Measurements from ENCODE around the gene CFAP20DC. TPM values are rescaled to one million over a fixed set of nuclear protein-coding genes. Genes with fewer than 3 reads are reported as not detected.

Gene CFAP20DC
- total RNA-seq, 2 experiments from 2014 or later: 0.89 to 1.2 TPM

DNA sequence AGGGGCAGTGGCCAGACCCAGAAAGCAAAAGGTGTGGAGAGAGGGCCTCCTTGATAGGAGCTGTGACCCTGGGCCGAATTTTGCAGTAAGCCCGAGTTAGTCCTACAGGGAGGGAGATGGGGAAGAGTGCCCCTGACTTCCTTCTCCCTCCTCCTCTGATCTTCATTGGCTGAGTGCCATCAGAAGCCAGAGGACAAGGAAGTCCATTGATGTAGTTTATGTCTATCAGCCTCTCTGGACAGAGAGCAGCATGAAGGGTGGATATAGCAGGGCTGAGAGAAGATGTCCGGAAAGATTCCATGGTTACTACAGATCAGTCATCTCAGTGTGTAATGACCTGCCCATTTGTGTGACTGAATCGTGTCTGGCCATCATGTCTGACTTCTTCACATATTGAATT lies 280.8 kb downstream of the CFAP20DC start:
- ChIA-PET POLR2A (no interaction called here), CTCF (no interaction called here)

DNA sequence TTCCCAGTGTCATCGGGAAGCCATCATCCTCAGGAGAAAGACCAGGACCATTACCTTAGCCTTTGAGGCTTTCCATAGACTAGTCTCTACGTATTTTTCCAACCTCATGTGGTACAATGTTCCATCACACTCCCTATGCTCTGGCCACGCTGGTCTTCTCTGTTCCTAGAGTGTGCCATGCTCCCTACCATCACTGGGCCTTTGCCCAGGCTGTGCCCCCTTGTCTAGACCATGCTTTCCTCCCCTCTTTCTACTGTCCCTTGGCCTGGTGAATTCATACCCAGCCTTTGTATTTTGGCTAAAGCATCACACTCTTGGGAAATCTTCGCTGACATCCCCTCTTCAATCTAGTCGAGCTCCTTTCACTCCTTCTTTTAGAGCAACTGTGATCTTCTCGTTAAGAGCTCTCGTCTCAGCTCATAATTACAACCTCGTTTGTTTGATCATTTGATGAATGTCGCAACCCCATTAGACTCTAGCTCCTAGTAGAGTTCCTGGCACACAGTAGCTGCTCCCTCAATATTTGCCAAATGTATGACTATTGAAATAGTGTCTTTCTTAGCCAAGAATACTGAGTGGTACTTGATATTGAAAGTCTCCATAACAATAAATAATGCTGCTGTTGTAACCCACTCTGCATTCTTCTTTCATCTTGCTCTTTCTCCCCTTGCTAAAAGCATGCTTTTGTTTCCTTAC lies 283.1 kb downstream of the CFAP20DC start:
- ChIA-PET POLR2A (no interaction called here), CTCF (no interaction called here)

DNA sequence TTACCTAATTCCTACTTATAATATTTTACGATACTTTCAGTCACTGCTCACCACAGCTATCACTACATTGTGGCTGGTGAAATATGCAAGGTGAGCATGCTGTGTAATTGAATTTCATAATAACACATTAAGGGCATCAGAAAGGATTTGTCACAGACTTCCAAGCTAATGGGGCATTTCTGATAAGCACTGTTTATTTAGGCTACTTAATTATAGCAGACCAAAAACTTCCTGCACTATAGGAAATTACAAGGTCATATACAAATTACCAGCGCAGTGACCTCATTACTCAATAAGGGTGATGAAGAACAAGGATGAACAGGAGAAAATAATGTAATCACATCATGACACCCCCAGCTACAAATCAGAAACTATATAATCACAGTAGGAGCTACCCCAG lies 294.7 kb downstream of the CFAP20DC start:
- ChIA-PET POLR2A (no interaction called here), CTCF (no interaction called here)

DNA sequence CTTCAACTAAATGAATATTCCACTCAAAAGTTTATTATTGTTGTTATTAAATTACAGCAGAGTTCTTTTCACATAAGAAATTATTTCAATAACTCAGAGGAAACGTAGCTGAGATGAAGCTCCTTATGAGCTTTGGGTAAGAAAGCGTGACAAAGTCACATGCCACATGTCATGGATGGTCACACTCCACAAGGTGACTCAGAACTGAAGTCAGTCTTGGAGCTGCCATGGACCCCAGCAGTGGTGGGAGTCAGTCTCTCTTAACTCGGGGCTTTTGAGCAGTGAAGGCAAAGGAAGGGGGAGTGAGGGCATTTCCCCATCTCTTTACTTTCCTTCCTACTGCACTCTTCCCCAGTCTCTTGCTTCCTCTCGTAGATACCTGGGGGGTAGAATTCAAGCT lies 295.8 kb downstream of the CFAP20DC start:
- CTCF ChIA-PET: no interaction called here
- POLR2A ChIA-PET: no interaction called here

DNA sequence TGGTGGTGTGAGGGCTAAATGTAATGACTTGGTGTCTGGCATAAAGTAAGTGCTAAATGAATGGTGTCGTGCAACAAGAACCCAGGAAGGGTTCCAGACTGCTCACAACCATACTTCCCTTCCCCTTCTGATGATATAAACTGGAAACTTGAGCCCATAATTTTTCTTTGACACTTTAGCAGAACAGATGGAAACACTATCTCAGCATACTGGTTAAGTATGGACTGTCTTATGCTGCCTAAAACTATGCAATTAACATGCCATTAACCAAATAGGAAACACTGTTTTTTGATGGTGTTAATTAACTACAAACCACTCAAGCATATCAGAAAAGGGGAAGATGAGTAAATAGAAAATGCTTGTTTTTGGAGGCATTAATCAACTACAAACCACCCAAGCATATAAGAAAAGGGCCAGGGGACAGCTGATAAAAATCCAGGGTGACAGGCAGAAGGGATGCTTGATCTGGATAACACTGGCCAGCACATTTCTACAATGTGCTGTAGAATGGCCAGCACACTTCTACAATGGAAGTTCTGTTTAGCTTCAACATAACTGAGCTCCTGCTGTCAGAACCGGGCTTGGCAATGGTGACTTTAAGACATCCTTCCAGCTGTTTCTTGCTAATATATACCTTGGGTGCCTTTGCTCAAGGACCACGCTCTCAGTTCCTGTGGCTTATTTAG lies 297.8 kb downstream of the CFAP20DC start:
- CTCF ChIA-PET: no interaction called here
- POLR2A ChIA-PET: no interaction called here

DNA sequence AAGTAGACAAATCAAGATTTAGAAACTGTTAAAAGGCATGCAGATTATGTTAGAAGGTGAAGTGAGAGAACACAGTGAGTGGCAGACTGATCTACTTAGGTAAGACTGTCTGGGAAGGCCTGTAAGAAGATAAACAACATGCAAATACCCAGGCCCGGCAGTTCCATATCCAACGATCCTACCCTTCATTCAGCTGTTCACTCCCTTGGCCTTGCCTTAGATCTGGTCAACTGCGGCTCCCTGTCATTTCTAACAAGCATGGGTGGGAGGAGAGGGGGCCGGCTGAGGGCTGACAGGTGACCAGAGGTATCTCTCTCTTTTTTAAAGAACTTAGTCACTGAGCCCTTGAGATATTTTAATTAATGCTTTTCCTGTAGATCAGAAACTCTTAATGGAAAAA lies 298.6 kb downstream of the CFAP20DC start:
- ChIA-PET CTCF (no interaction called here), POLR2A (no interaction called here)

DNA sequence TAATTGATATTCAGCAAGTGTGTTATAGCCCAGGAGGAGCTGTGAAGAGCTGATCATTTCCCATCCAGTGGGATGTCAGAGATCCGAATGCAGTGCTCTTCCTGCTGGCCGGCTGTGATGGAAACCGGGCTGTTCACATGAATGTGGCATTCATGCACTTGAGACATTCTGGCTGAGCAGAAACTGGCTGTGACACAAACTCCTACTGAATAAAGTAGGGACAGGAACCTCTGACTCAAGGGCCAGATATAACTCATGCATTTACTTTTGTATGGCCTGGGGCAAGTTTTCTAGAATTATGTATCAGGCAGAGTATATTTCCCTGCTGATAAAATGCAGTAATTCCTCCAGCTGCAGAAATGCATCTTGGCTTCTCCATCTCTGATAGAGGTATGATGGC lies 299.9 kb downstream of the CFAP20DC start:
- CTCF ChIA-PET: no interaction called here

DNA sequence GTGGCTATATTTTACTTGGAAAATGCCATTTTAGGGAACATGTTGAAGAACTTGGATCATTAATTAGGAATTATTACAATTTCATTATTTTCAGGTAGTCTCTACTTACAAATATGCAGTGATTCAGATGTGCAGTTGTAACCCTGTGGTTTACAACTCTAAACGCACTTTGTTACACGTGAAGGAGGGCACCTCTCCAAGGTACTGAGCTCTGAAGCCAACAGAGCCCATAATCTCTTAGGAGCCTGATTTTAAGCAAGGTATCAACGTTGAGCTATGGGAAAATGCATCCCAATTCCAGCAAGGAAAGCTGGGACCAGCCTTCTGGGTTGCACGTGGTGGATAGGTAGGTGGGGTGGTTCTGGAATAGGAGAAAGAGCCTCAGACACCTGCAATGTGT lies 301.8 kb downstream of the CFAP20DC start:
- POLR2A ChIA-PET: no interaction called here
- CTCF ChIA-PET: no interaction called here

More for the DNA sequence above, 299.9 kb downstream of the CFAP20DC start:
- POLR2A ChIA-PET: no interaction called here

DNA sequence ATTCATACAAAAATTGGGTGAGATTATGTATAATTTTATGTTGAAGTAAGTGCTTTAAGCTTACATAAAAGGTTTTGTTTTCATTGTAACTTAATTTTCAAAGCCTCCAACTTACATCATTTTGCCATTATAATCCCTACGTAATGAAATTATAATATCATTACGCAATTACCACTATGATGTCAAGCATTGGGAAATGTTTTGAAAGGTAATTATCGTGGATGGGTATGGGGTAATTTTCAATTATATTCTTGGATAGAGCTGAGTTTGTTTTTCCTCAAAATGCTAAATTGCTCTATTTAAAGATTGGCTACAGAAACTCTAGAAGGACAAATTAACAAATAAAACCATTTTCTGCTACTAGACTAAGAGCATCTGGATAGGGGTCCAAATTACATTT lies 303.1 kb downstream of the CFAP20DC start:
- POLR2A ChIA-PET: no interaction called here
- CTCF ChIA-PET: no interaction called here

DNA sequence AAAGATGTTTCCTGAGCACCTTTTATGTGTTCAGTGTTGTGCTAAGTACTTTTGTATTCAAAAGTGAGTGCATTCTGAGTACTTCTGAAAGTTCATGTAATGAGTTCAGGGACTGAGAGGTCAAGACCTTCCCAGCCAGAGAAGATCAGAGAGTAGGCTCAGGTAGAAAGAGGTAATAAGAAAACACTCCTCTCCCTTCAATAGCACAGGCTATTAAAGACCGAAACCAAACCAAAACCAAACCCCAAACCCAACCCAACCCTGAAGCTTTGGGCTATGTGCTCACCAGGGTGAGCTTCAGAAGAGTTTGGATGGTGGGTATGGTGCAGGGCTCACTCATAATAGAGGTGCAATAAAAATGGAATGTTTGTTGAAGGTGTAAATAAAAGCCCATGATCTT lies 306.5 kb downstream of the CFAP20DC start:
- POLR2A ChIA-PET: no interaction called here

DNA sequence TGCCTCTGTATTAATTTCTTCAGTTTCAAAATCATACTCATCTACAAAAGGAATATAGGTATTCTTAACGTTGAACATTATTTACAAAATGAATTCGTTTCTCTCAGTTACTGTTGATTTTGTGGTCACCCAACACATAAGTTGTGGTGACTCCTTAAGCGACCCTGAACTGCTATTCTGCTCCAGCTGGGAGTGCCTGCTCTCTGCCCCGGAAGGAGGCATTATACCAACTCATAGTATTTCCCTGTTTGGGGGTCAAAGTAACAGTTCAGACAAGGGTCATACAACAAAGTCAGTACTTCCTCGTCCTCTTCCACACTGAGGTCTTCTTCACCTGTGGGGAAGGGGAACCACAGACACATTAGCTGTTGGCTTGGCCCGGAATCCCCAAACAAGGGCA lies 307.6 kb downstream of the CFAP20DC start:
- POLR2A ChIA-PET: no interaction called here
- CTCF ChIA-PET: no interaction called here

More for the DNA sequence above, 306.5 kb downstream of the CFAP20DC start:
- CTCF ChIA-PET: no interaction called here

DNA sequence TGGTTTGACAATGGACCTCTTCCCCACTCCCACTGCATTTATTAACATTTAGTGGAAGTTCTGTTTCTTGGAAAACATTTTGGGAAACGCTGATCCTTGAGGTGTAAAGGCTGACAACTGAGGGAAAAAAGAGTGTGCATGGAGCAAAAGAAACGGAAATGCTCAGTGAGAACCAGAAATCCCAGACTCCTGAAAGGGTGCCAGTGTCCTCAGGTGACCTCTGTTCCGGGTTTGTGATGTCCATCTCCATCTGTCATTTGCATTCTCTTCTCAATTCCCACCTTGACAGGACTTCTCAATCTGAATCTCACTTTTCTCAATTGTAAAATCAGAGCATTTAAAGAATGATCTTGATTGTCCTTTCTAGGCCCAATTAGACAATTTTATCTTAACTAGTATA lies 312.2 kb downstream of the CFAP20DC start:
- ChIA-PET POLR2A (no interaction called here), CTCF (no interaction called here)

DNA sequence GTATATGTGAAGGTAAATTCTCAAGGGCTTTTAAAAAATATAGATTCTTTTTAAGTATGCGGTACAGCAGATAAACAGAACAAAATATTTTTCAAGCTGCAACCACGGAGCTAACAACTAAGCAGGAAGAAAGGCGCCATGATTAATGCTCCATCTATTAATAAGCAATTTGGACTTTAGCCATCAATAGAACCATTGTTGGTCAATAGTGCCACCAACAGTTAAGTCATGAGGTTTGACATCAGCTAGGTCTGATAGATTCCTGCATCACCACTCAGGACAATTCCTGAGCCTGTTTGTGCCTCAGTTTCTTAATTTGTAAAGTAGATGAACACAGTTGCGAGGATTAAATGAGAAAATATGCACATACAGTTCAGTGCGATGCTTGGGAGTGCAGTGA lies 318.2 kb downstream of the CFAP20DC start:
- POLR2A ChIA-PET: no interaction called here
- CTCF ChIA-PET: no interaction called here

DNA sequence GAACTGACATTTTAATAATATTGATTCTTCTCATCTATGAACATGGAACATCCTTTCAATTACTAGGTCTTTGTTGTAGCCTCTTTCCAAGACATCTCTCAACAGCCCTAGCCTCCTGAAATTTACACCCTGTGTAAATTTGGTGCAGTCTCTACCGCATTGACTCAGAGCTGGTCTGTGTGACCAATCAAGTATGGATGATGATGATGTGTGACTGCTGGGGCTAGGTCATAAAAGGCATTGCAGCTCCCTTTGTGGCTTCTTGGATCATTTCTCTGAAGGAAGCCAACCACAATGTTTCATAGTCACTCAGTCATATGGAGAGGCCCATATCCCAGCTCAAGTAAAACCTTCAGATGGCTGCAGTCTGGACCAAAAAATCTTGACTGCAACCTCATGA lies 321.1 kb downstream of the CFAP20DC start:
- CTCF ChIA-PET: no interaction called here
- POLR2A ChIA-PET: no interaction called here

DNA sequence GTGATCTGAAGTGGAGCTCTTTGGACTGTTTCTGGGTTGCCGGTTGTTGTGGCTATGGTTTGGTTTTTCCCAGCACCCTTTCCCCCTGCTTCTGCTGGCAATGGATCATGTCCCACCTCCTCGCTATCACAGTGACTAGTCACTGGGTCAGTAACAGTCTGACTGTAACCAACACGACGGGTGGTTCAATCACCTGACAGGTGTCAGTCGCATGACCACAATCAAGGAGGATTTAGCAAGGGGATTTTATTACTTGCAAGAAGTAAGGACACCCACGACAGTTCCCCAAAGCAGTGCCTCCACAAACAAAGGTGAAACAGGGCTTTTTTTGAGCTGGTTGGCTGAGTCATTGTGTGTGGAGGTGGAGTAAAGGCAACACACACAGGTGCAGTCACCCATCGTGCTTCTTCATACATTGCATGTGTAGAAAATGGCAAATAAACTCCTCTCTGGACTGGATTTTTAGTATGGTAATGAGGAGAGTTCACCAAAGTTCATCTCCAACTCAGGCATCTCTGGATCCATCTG lies 324.4 kb downstream of the CFAP20DC start:
- ChIA-PET POLR2A (no interaction called here), CTCF (no interaction called here)

DNA sequence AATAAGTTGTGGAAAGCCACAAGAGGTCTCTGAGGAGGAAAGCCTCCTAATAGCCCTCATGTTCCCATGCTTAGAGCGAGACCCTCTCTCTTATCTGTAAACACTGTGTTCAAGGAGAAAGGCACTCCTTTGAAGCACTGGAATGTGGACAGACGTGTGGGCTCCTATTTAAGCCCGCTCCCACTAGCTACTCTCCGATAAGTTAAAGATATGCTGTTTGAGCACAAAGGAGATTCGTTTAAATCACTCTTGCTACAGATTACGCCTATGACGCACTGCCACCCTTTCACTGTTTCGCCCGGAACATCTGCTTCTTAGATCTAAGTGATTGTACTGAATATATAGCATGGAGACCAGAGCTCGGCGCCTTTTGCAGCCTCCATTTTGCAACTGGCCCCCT lies 325.5 kb downstream of the CFAP20DC start:
- POLR2A ChIA-PET: no interaction called here
- CTCF ChIA-PET: no interaction called here

DNA sequence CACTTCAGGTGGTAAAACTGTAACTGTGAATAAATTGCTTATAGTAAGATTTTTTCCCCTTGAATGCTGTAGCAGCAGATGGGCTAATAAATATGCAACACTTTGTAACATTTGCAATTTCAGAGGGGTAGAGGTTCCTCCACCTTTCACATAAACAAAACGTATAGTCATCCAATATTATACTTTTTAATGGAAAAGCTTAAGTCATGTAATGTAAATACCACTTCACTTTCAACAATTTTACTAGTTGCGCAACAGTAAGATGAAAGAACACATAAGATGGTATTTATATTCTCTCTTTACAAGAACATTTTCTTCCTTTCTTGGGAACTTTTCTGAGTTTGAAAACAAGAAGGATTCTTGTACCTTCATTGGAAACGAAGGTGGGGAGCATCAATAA lies 326.7 kb downstream of the CFAP20DC start:
- ChIA-PET CTCF (interaction anchor here (1.0 kb wide), 1 partner anchor 14 kb away, joined by 3 read pairs; no protein-coding TSS in a partner anchor), POLR2A (no interaction called here)

DNA sequence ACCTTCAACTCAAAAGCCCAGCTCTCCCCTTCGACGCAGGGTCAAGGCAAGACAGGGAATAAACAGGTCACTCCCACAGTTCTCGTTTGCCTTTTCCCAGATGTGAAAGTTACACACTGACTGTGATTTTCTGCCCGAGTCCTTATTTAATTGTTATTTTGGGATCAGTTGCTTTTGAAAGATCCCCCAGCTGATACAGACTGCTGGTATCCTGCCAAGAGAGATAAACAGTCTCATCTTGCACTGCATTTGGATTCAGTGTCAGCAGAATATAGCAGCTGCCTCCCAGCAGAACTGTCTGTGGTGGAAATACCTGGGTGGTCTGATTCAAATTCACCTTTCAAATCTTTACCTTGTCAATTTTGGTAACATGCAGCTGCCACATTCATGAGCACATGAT lies 327.3 kb downstream of the CFAP20DC start:
- ChIA-PET CTCF (interaction anchor here (1.0 kb wide), 1 partner anchor 14 kb away, joined by 3 read pairs; no protein-coding TSS in a partner anchor), POLR2A (no interaction called here)

DNA sequence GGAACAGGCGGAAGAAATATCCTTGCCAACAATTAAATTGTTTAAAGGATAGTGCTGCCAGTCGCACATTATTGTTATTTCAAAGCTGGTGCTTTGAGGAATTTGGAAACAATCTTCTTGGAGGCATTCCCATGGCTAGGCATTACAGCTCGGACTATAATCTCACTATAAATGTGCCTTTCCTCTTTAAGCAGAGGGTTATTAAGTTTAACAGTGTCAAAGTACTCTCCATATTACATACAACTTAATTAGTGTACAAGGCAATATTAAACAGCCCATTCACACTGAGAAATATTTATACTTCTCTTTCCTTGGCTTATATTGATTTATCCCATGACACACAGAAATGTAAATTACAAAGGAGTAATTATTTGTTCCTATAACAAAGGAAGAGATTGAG lies 329.3 kb downstream of the CFAP20DC start:
- POLR2A ChIA-PET: no interaction called here
- CTCF ChIA-PET: no interaction called here

DNA sequence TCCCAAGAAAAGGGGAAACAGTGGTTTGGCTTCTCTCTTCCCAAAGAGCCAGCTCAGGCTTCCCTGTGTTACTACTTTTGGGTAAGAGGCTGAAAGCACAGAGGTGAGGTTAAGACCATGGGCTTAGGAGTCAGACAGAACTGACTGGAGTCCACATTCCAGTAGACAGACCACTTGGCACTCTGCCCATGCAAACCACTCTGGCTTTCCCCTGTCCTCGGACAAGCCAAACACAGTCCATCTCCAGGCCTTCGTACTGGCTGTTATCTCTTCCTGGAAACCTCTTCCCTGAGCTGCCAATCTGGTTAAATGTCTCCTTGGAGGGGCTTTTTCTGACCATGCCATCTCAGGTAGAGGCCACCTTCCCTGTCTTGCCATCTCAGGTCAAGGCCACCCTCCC lies 330.1 kb downstream of the CFAP20DC start:
- POLR2A ChIA-PET: no interaction called here
- CTCF ChIA-PET: no interaction called here

DNA sequence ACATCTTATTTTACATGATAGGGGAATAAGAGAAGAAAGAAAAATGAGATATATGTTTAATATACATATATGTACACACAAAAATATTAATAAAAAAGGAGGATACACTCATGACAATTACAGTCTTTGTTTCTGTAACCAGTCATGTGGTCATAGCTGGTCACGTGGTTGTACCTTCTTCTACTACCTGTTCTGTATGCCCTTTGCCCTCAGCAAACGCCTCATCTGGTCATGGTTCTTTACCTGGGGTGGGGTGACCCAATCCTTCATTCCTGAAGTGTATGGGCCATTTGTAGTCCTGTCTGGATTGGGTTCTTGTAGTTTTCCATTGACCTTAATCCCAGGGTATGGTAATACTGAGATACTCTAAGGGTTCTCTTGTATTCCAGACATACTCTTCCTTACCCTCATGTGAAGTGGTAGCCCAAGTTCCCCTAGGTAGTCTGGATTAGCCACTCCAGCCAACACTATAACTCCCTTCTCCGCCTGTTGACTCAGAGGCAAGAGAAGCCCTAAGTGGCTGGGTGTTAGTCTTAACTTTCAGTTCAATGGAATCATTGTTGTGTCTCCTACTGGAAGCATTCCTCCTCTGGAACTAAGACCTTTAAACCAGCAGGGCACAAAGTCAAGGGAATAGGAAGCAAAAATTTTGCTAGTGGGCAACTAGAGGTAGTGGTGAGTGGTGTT lies 336.0 kb downstream of the CFAP20DC start:
- POLR2A ChIA-PET: no interaction called here
- CTCF ChIA-PET: no interaction called here
